Measurements from ENCODE around the gene MAML3.

The MAML3 gene

DNA sequence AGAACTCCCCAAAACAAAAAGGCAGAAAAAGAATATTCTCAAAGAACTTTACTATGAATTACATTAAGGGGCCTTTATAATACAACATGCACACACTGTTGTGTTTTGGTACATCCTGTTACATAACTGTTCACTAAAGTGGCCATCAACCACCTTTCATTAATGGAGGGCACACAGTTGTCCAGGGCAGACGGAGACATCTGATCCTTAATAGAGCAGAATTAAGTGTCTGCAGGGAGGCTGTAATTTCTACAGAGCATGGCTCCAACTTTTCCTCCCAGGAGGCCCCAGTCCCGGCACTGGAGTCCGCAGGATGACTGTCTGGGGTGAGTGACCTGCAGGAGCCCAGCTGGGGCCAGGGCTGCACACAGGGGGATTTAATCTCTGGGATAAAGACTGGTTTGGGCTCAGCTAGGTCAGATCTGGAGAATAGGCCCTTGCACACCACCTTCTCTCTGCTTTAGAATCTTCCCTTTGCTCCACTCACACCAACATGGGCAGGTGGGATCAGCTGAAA, 233.4 kb downstream of the MAML3 start:
- no peak overlapping the region for H3K4me3 ChIP-seq (ENCODE audit: severe bottlenecking)
- DNase-seq (ENCODE audit: low spot score) (no peak), ATAC-seq (ENCODE audit: low read depth) (no peak)
- no peaks in the 10 kb centered on the region for H3K4me1 ChIP-seq (ENCODE audit: insufficient read depth, poor library complexity, severe bottlenecking)
- no peaks in the 10 kb centered on the region for H3K36me3 ChIP-seq (ENCODE audit: low read depth)
- no peak overlapping the region for H3K27ac ChIP-seq (ENCODE audit: poor library complexity, severe bottlenecking)
- peaks cover 2% of the 10 kb centered on the region for H3K9me3 ChIP-seq (ENCODE audit: severe bottlenecking)
- TF ChIP-seq, protein P1, sequence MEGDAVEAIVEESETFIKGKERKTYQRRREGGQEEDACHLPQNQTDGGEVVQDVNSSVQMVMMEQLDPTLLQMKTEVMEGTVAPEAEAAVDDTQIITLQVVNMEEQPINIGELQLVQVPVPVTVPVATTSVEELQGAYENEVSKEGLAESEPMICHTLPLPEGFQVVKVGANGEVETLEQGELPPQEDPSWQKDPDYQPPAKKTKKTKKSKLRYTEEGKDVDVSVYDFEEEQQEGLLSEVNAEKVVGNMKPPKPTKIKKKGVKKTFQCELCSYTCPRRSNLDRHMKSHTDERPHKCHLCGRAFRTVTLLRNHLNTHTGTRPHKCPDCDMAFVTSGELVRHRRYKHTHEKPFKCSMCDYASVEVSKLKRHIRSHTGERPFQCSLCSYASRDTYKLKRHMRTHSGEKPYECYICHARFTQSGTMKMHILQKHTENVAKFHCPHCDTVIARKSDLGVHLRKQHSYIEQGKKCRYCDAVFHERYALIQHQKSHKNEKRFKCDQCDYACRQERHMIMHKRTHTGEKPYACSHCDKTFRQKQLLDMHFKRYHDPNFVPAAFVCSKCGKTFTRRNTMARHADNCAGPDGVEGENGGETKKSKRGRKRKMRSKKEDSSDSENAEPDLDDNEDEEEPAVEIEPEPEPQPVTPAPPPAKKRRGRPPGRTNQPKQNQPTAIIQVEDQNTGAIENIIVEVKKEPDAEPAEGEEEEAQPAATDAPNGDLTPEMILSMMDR (IDR thresholded peaks at IDR 0.05; ENCODE audit: poor library complexity, severe bottlenecking): no peak
- no peaks in the 10 kb centered on the region for H3K27me3 ChIP-seq (ENCODE audit: insufficient read depth, poor library complexity, severe bottlenecking)

DNA sequence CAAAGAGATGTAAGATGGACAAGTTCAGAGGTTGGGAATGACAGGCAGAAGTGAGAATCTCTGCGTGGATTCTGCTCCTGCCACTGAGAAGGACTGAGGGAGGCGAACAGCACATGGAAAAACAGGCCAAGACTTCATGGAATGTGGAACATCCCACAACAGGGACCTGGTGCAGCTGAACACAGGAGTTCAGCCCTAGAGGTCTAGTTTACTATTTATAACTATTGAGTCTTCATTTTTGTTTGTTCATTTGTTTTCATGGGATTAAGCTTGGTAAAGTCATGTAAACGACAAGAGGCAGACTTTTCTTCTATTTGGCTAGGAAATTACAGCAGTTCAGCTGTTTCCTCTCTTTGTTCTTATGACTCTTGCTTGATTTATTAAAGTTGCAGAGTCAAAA, 234.5 kb downstream of the MAML3 start:
- ATAC-seq (ENCODE audit: low read depth) (no peak), DNase-seq (ENCODE audit: low spot score) (no peak)
- H3K9me3 ChIP-seq (ENCODE audit: severe bottlenecking): peaks cover 2% of the 10 kb centered on the region
- H3K4me1 ChIP-seq (ENCODE audit: insufficient read depth, poor library complexity, severe bottlenecking): no peaks in the 10 kb centered on the region
- no peak overlapping the region for H3K4me3 ChIP-seq (ENCODE audit: severe bottlenecking)
- H3K27ac ChIP-seq (ENCODE audit: poor library complexity, severe bottlenecking): no peak overlapping the region
- no peaks in the 10 kb centered on the region for H3K27me3 ChIP-seq (ENCODE audit: insufficient read depth, poor library complexity, severe bottlenecking)
- TF ChIP-seq, protein P1 (IDR thresholded peaks at IDR 0.05; ENCODE audit: poor library complexity, severe bottlenecking): no peak
- no peaks in the 10 kb centered on the region for H3K36me3 ChIP-seq (ENCODE audit: low read depth)

DNA sequence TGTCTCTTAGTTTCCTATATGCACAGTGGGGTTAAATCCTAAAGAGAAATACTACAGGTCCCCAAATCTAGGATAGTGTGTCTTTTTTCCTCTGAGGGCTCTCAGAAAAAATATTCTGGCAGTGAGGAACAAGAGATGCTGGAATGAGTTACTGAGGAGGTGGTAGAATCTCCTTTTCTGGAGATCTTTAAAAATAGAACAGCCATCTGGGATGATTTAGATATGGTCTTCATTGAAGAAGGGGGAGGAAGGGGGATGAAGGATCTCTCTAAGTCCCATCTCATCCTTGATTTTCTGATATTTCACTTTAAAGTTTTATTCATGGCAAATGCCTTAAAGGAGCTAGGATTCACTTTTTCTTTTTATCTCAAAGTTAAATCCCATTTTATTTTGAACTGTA, 235.0 kb downstream of the MAML3 start:
- Histone ChIP-seq H3K4me3 (ENCODE audit: severe bottlenecking) (no peak overlapping the region), H3K27me3 (ENCODE audit: insufficient read depth, poor library complexity, severe bottlenecking) (no peaks in the 10 kb centered on the region), H3K27ac (ENCODE audit: poor library complexity, severe bottlenecking) (no peak overlapping the region), H3K9me3 (ENCODE audit: severe bottlenecking) (no peaks in the 10 kb centered on the region), H3K36me3 (ENCODE audit: low read depth) (no peaks in the 10 kb centered on the region), H3K4me1 (ENCODE audit: insufficient read depth, poor library complexity, severe bottlenecking) (no peaks in the 10 kb centered on the region)
- ATAC-seq (ENCODE audit: low read depth): no peak
- no peak for DNase-seq (ENCODE audit: low spot score)
- TF ChIP-seq, protein P1 (IDR thresholded peaks at IDR 0.05; ENCODE audit: poor library complexity, severe bottlenecking): no peak

DNA sequence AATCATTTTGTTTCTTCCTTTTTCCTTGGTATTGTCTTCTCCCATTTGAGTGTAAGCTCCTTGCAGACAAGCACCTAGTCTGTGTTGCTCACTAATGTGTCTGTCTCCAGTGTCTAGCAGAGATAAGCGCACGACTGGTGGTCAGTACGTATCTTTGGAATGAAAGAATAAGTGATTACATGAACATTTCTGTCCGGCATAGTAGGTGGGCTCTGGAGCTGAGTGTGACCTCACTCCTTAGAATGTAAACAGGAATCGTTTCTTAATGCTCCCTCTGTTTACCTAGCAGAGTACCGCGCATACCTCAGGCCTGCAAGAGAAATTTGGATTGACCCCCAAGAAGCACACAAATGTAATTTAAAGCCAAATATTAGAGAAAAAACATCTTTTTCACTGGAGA, 235.4 kb downstream of the MAML3 start:
- no peaks in the 10 kb centered on the region for H3K9me3 ChIP-seq (ENCODE audit: severe bottlenecking)
- H3K27me3 ChIP-seq (ENCODE audit: insufficient read depth, poor library complexity, severe bottlenecking): no peaks in the 10 kb centered on the region
- no peaks in the 10 kb centered on the region for H3K36me3 ChIP-seq (ENCODE audit: low read depth)
- H3K4me3 ChIP-seq (ENCODE audit: severe bottlenecking): no peak overlapping the region
- H3K4me1 ChIP-seq (ENCODE audit: insufficient read depth, poor library complexity, severe bottlenecking): no peaks in the 10 kb centered on the region
- H3K27ac ChIP-seq (ENCODE audit: poor library complexity, severe bottlenecking): no peak overlapping the region
- no peak for ATAC-seq (ENCODE audit: low read depth)
- DNase-seq (ENCODE audit: low spot score): no peak
- TF ChIP-seq, protein P1 (IDR thresholded peaks at IDR 0.05; ENCODE audit: poor library complexity, severe bottlenecking): no peak

DNA sequence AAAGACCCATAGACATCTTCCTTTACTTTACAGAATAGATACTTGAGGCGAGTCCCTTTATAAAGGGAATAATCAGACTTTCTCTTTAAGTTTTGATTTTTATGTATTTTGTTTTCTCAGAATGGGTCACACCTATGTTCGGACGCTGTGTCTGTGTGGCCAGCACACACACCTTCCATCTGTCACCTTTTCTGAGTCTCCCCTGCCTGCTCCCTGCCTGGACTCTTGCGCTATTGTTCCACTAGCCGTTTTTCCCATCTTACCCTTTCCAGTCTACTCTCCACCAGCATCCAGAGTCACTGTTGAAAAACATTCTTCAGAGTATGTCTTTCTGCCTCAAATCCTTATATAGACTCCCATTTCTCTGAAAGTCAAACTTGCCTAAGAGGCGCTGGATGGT, 236.1 kb downstream of the MAML3 start:
- H3K27me3 ChIP-seq (ENCODE audit: insufficient read depth, poor library complexity, severe bottlenecking): no peaks in the 10 kb centered on the region
- H3K4me3 ChIP-seq (ENCODE audit: severe bottlenecking): no peak overlapping the region
- H3K4me1 ChIP-seq (ENCODE audit: insufficient read depth, poor library complexity, severe bottlenecking): no peaks in the 10 kb centered on the region
- DNase-seq (ENCODE audit: low spot score) (no peak), ATAC-seq (ENCODE audit: low read depth) (no peak)
- no peaks in the 10 kb centered on the region for H3K36me3 ChIP-seq (ENCODE audit: low read depth)
- no peaks in the 10 kb centered on the region for H3K9me3 ChIP-seq (ENCODE audit: severe bottlenecking)
- TF ChIP-seq, protein P1 (IDR thresholded peaks at IDR 0.05; ENCODE audit: poor library complexity, severe bottlenecking): no peak
- H3K27ac ChIP-seq (ENCODE audit: poor library complexity, severe bottlenecking): no peak overlapping the region

Data from RWPE2 (cell line).